Activated CD8-positive, alpha-beta memory T cell treated with anti-CD3 and anti-CD28 coated beads, Interleukin-2, amount 10 ng/mL, durations not matched to agents 7 days and 5 days (primary cell): ENCODE measurements around the gene GABPB2. TPM values are rescaled to one million over a fixed set of nuclear protein-coding genes. Genes with fewer than 3 reads are reported as not detected.

Source experiments
- ATAC-seq: fragments of 150-1000 bp; cut with Tn5 transposase; one replicate; pipeline ENCODE4 v1.10.0; 2021; ENCODE audit warnings: moderate library complexity
- CTCF ChIA-PET: fragments of 350-600 bp; sonication (Branson Sonifier 250); formaldehyde crosslinking; loops from one replicate; lab custom pipeline; 2021; ENCODE audit warnings: antibody characterized with exemption; lab: Charles Lee
- DNase-seq: peaks from one replicate; pipeline ENCODE4 v3.0.0-alpha.2; 2020
- H3K27ac Mint-ChIP-seq: one replicate; pipeline ENCODE4 v1.8.0; 2021; ENCODE audit warnings: mild to moderate bottlenecking, mixed read lengths
- H3K27me3 Mint-ChIP-seq: one replicate; pipeline ENCODE4 v1.8.0; 2021; ENCODE audit warnings: mixed read lengths
- H3K36me3 Mint-ChIP-seq: one replicate; pipeline ENCODE4 v1.8.0; 2021; ENCODE audit warnings: mild to moderate bottlenecking, mixed read lengths
- H3K4me1 Mint-ChIP-seq: one replicate; pipeline ENCODE4 v1.8.0; 2021; ENCODE audit warnings: mixed read lengths
- H3K4me3 Mint-ChIP-seq: one replicate; pipeline ENCODE4 v1.8.0; 2021; ENCODE audit warnings: mild to moderate bottlenecking, moderate library complexity, mixed read lengths
- H3K9me3 Mint-ChIP-seq: one replicate; pipeline ENCODE4 v1.8.0; 2022; ENCODE audit warnings: low read depth, mixed read lengths
- total RNA-seq, 2 experiments: library from RNA; stranded (reverse); gene quantifications; one replicate each; pipeline ENCODE4 v1.2.3, GENCODE V29; 2021

The GABPB2 gene
- total RNA-seq, 2 experiments from 2014 or later: 20.0 to 23.9 TPM

DNA sequence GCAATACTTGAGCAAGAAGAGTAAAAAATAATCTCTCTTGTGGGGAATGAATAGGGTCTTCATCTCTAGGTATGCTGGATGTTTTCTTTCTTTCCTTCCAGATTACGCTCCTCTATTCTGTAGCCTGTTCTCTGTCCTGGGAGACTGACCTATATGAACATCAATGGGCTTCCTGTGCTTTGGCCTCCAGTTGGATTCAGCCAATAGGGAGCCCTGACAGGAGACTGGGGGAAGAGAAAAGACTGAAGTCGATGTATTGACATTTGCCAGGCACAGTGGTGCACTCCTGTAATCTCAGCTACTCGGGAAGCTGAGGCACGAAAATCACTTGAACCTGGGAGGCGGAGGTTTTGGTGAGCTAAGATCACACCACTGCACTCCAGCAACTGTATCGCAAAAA, 58.2 kb downstream of the GABPB2 start:
- Mint-ChIP-seq H3K27me3 (peaks cover 16% of the 10 kb centered on the region), H3K4me3 (no peak overlapping the region), H3K36me3 (peaks cover 3% of the 10 kb centered on the region), H3K4me1 (peaks cover 13% of the 10 kb centered on the region), H3K9me3 (no peaks in the 10 kb centered on the region), H3K27ac (no peak overlapping the region)
- DNase-seq (no peak), ATAC-seq (no peak)
- CTCF ChIA-PET: interaction anchor here (1.2 kb wide), 2 partner anchors 11 to 27 kb away, joined by 4 to 5 read pairs; no protein-coding TSS in a partner anchor

DNA sequence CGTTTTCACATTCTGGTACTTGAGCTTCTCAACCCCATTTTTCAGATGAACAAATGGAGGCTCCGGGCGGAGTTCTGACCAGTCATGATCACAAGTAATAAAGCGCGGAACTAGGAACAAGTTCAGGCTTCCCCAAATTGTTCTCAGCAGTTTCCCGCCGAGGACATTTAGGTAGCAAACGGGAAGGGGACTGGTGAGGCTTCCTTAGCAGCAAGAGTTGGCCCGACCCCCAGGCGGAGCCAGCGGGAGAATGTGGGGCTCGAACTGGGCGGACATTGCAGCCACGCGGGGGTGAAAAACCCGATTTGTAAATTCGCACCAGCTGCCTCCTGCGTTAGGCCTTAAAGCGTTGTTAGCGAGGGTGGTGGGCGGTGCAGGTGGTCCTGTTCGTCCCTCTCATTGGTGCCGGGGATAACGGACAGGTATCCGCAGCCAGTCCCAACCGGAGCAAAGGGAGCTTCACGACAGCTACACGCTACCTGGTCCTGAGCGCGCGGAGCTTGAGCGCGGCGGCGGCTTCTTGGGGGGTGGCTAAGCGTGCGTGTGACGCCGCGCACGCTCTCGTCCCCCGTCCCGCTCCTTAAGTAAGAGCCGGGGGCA, 60.5 kb downstream of the GABPB2 start:
- H3K36me3 Mint-ChIP-seq: no peaks in the 10 kb centered on the region
- CTCF ChIA-PET: interaction anchor here (1.0 to 2.9 kb wide), 7 partner anchors 10 to 107 kb away, joined by 3 to 11 read pairs (median 4); no protein-coding TSS in a partner anchor
- H3K27me3 Mint-ChIP-seq: peaks cover 16% of the 10 kb centered on the region
- no peaks in the 10 kb centered on the region for H3K9me3 Mint-ChIP-seq
- peak overlapping the region; percentile 1 for H3K27ac Mint-ChIP-seq
- peaks cover 15% of the 10 kb centered on the region for H3K4me1 Mint-ChIP-seq
- ATAC-seq (peak; percentile 98), DNase-seq (peak; percentile 82)
- peak overlapping the region; percentile 64 for H3K4me3 Mint-ChIP-seq

DNA sequence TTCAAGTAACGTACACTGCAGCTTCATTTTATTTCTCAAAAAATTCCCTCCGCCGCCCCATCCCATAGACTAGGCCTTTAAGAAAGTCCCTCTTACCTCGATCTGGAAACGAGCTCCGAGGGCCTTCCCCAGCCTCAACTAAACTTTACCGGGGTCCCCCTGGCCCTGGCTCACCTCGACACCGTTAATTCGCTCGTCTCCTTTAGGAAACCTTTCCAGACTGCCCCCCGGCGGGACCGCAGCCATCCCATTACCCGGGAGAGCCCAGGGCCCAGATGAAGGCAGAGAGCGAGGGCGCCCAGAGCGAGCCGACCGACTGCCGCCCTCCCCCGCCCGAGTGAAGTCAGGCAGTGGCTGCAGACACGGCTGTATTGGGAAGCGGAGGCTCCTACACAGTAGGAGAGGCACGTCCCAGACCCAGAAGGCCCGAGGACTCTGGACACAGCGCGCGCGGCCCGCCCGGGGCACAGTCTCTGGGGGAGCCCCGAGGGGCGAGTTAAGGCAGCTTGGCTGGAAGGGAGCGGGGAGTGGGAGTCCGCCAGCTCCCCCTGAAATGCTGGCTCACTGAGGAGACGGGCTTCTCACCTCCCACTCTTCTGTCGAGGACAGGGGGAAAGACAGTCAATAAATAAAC, 61.3 kb downstream of the GABPB2 start:
- Mint-ChIP-seq H3K36me3 (no peaks in the 10 kb centered on the region), H3K27me3 (peaks cover 16% of the 10 kb centered on the region), H3K4me1 (peaks cover 15% of the 10 kb centered on the region), H3K27ac (peak overlapping the region; percentile 1), H3K4me3 (peak overlapping the region; percentile 64), H3K9me3 (no peaks in the 10 kb centered on the region)
- DNase-seq (no peak), ATAC-seq (no peak)
- CTCF ChIA-PET: interaction anchor here (1.0 to 2.9 kb wide), 5 partner anchors 9 to 106 kb away, joined by 3 to 11 read pairs (median 4); no protein-coding TSS in a partner anchor

DNA sequence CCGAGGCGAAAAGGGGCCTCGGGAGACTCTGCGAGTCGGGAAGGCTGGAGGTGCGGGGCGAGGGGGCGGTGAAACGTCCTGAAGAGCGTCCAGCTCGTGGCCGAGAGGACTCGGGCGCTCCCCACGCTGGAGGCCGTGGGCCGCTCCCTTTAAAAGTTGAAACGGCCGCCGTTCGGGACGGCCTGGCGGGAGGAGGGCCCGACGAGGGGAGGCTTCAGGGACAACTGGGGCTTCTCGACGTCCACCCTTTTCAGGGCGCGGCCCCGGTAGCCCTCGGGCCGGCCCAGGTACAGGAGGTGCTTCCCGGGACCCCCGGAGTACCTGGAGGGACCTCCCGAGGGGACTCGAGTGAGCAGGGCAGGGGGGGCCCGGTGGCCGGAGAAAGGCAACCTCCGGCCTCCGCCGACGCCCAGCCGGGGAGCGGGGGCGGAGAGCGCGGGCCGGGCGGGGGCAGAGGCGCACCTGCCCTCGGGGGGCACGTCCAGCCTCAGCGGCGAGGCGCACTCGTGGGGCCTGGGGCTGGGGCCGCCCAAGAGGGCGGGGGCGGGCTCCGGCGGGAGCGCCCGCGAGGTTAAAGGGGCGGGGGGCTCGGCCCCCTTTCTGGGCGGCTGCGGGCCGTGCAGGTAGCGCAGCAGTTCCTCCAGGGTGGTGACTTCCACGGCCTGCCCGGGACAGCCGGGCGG, 61.9 kb downstream of the GABPB2 start:
- peaks cover 15% of the 10 kb centered on the region for H3K4me1 Mint-ChIP-seq
- no peak overlapping the region for H3K4me3 Mint-ChIP-seq
- H3K36me3 Mint-ChIP-seq: no peaks in the 10 kb centered on the region
- DNase-seq (no peak), ATAC-seq (no peak)
- no peak overlapping the region for H3K27ac Mint-ChIP-seq
- H3K27me3 Mint-ChIP-seq: peaks cover 16% of the 10 kb centered on the region
- no peaks in the 10 kb centered on the region for H3K9me3 Mint-ChIP-seq
- CTCF ChIA-PET: interaction anchor here (1.1 to 2.4 kb wide), 2 partner anchors 32 to 33 kb away, joined by 3 to 11 read pairs; no protein-coding TSS in a partner anchor

DNA sequence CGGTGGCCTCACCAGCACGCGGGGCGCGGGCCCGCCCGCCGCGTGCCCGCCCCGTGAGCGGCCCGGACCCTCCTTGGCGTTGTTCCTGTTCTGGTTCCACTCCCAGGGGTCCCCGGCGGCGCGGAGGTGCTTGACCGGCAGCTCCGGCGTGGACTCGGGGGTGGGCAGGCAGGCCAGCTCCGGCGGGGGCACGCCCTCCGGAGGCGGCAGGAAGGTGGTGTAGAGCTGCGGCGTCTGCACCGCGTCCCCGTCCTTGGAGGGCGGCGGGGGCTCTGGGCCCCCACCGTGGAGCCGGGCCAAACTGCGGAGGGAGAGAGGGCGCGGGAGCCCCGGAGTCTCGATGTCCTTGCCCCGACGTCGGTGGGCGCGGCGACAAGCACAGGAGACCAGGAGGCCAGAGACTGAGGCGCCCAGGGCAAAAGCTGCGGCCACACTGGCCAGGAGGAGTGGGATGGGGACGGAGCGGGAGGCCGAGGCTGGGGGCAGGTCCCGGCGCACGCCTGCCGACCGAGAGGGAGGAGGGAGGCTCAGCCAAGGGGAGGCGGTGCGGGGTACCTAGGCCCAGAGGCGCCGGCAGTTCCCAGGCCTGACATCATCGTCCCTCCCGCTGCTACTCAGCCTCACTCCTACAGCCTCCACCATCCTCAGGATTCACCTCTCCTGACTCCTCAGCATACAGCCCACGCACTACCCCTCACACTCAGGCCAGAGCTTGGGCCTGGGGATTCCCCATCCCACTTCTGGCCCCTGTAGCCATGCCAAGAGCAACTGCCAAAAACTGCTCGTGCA, 62.7 kb downstream of the GABPB2 start:
- H3K36me3 Mint-ChIP-seq: no peaks in the 10 kb centered on the region
- no peak for ATAC-seq
- H3K9me3 Mint-ChIP-seq: no peaks in the 10 kb centered on the region
- H3K27ac Mint-ChIP-seq: no peak overlapping the region
- DNase-seq: no peak
- no peak overlapping the region for H3K4me3 Mint-ChIP-seq
- peaks cover 15% of the 10 kb centered on the region for H3K4me1 Mint-ChIP-seq
- CTCF ChIA-PET: interaction anchor here (1.1 kb wide), 1 partner anchor 33 kb away, joined by 3 read pairs; no protein-coding TSS in a partner anchor
- H3K27me3 Mint-ChIP-seq: peaks cover 16% of the 10 kb centered on the region

DNA sequence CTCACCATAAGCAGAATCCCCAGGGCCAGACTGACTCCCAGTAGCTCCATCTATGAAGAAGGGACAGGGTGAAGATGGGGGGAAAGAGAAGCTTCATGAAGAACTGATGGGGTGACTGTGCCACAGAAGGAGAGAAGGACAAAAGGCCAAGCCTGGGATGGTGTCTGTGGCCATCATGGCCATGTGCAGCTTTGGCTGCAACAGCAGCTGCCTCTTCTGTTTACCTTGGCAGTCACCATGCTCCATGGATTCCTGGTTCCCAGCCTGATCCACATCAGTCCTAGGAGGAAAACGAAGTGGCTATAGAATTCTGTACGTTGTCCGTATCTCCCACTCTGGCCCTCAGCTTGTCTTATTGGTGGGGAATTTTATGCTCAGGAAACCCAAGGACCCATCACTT, 63.8 kb downstream of the GABPB2 start:
- H3K4me1 Mint-ChIP-seq: peaks cover 15% of the 10 kb centered on the region
- no peak for ATAC-seq

DNA sequence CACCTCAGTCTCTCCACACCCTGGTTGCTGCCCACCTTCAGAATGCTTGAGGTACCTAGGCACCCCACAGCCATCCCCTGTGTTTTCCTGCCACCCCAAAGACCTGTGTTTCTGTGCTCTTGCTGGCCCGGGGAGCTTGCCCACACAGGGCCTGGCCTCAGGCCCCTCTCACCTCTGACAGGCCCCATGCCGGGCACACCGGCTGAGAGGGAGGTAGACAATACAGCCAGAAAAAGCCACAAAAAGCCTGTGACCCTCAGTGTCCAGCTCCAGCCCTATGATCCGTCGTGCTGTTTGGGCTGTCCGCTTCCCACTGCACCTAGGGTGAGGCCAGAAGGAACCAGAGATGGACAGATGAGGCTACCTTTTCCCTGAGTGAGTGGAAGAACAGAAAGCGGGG, 64.4 kb downstream of the GABPB2 start:
- Mint-ChIP-seq H3K36me3 (no peaks in the 10 kb centered on the region), H3K27ac (no peak overlapping the region), H3K9me3 (no peaks in the 10 kb centered on the region), H3K4me1 (peaks cover 15% of the 10 kb centered on the region), H3K27me3 (peaks cover 16% of the 10 kb centered on the region), H3K4me3 (no peak overlapping the region)
- no peak for ATAC-seq
- no peak for DNase-seq
- CTCF ChIA-PET: interaction anchor here (1.2 to 1.6 kb wide), 2 partner anchors 20 to 21 kb away, joined by 3 to 6 read pairs; no protein-coding TSS in a partner anchor

More for the DNA sequence above, 63.8 kb downstream of the GABPB2 start:
- no peaks in the 10 kb centered on the region for H3K36me3 Mint-ChIP-seq
- H3K4me3 Mint-ChIP-seq: no peak overlapping the region
- CTCF ChIA-PET: interaction anchor here (0.8 to 1.6 kb wide), 3 partner anchors 21 to 110 kb away, joined by 3 to 6 read pairs (median 5); no protein-coding TSS in a partner anchor
- H3K9me3 Mint-ChIP-seq: no peaks in the 10 kb centered on the region
- peaks cover 16% of the 10 kb centered on the region for H3K27me3 Mint-ChIP-seq
- no peak for DNase-seq
- H3K27ac Mint-ChIP-seq: no peak overlapping the region

DNA sequence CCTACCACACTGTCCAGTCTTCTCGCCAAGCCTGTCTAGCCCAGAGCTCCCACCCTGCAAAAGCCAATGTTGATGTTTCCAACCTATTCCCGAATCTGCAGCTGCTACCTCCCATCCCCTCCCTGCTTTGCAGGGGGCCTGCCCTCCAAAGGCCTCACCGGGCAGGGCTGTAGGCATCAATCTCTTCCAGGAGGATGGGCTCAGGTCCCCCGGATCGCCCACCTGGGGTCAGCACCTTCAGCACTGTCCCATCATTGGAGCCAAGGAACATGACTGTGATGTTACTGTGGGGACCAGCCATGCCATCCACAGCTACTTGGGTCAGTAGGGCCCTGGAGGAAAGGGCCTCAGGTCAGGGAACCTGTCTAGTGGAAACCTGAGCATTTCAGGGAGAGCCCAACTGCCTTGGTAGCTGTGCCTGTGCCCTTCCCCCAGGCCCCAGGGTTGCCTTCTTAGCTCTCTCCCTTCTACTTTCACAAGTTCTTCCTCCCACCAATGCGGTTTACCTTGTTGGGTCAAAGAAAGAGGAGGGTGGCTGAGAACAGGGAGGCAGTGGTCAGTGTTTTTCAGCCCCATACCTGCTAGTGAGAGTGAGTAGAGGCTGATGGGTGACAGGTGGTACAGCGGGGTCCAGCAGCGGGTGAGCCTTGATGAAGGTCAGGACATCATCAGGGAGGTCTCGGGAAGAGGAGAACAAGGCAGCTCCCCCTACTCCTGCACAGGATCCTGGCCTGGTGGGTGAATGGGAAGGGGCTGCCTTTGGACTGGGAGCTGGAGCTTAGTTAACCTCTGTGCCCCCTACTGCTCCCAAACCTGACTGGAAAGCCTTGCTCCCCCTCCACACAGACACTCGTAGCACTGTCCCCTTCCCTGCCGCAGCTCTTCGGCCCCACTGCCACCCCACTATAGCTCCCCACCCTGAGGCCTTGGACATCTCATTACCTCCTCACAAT, 65.1 kb downstream of the GABPB2 start:
- H3K27me3 Mint-ChIP-seq: peaks cover 11% of the 10 kb centered on the region
- CTCF ChIA-PET: interaction anchor here (0.5 to 1.6 kb wide), 3 partner anchors 18 to 114 kb away, joined by 3 to 6 read pairs (median 5); no protein-coding TSS in a partner anchor

DNA sequence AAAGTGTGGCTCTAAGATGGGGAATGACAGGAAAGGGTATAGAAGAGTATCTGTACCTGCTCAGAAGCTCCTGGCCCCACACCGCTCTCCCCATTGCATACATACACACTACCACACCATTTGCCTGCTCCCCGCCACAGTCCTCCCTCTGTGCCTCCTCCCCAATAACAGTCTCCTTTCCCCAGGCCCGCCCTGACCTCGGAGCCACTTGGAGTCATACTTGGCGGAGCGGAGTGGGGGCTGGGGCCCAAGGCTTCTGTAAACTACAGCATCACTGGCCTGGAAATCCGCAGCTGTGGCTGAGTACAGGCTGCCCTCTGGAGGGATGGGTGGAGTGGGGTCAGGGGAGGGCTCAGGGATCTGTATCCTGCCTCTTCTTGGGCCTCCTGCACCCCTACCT, 67.2 kb downstream of the GABPB2 start:
- ATAC-seq: no peak
- CTCF ChIA-PET: no interaction called here
- H3K36me3 Mint-ChIP-seq: no peaks in the 10 kb centered on the region
- no peaks in the 10 kb centered on the region for H3K27me3 Mint-ChIP-seq
- no peak for DNase-seq
- H3K4me3 Mint-ChIP-seq: no peak overlapping the region
- H3K9me3 Mint-ChIP-seq: no peaks in the 10 kb centered on the region
- peaks cover 2% of the 10 kb centered on the region for H3K4me1 Mint-ChIP-seq
- H3K27ac Mint-ChIP-seq: no peak overlapping the region

More for the DNA sequence above, 65.1 kb downstream of the GABPB2 start:
- DNase-seq (no peak), ATAC-seq (no peak)
- no peak overlapping the region for H3K27ac Mint-ChIP-seq
- no peak overlapping the region for H3K4me3 Mint-ChIP-seq
- H3K36me3 Mint-ChIP-seq: no peaks in the 10 kb centered on the region
- H3K9me3 Mint-ChIP-seq: no peaks in the 10 kb centered on the region
- H3K4me1 Mint-ChIP-seq: peaks cover 13% of the 10 kb centered on the region

DNA sequence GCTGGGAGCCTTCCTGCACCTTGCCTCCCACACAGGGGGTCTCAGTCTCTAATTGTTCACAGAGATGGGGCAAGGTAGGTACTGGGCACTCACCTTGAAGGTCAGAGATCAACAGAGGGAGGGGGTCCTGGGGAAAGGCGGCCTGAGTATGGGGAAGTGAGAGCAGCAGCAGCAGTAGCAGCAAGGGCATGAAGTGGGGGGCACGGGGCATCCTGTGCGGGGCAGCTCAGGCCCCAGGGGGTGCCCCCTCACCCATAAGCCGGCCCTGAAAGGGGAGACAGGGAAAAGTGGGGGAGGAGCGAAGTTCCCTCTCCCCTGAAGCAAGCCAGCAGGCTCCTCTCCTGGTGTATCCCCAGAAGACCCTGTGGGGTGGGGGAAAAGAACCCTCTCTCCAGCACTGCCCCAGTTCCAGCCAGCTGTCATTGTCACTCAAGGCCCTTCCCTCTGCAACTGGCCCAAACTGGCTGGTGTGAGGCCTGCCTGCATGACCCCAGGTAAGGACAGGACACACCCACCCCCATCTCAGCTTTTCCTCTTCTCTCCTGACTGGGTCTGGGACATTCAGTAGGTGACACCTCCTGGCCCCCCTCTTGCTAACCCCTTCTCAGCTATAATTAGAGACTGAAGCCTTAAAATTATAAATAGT, 72.0 kb downstream of the GABPB2 start:
- H3K4me1 Mint-ChIP-seq: peaks cover 10% of the 10 kb centered on the region
- H3K4me3 Mint-ChIP-seq: no peak overlapping the region
- ATAC-seq: no peak
- H3K9me3 Mint-ChIP-seq: no peaks in the 10 kb centered on the region
- DNase-seq: no peak
- H3K27ac Mint-ChIP-seq: no peak overlapping the region
- peaks cover 13% of the 10 kb centered on the region for H3K27me3 Mint-ChIP-seq
- no peaks in the 10 kb centered on the region for H3K36me3 Mint-ChIP-seq
- CTCF ChIA-PET: interaction anchor here (0.7 to 3.0 kb wide), 4 partner anchors 12 to 118 kb away, joined by 3 to 10 read pairs (median 7); partner anchors contain the start of gene TNFAIP8L2

DNA sequence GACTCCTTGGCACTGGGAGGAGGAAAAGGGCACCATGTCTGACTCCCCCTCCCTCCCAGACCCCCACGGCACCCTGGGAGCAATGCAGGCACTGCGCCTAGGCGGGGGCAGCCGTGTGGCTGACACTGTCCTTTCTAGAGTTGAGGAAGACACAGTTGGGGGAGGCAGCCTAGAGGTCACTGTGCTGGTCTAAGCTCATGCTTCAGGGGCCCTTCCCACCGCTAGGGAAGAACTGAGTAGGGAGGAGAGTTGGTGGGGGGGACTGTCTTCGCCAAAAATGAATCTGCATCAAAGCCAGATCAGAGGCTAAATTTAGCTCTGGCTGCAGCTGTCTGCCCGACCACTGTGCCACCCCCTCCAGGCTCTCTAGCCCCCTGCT, 72.5 kb downstream of the GABPB2 start:
- Mint-ChIP-seq H3K4me3 (no peak overlapping the region), H3K4me1 (peaks cover 10% of the 10 kb centered on the region), H3K27ac (no peak overlapping the region), H3K9me3 (no peaks in the 10 kb centered on the region), H3K27me3 (peaks cover 18% of the 10 kb centered on the region), H3K36me3 (no peaks in the 10 kb centered on the region)
- CTCF ChIA-PET: interaction anchor here (0.7 to 1.5 kb wide), 3 partner anchors 12 to 118 kb away, joined by 3 to 4 read pairs (median 4); no protein-coding TSS in a partner anchor
- ATAC-seq (no peak), DNase-seq (no peak)
